ENCODE measurements around the gene GPR87.

The GPR87 gene

GRCh38 chr3:151330379-151330778, 13.8 kb upstream of the GPR87 start:
- no peaks in the 10 kb centered on the region for H3F3A ChIP-seq (ENCODE audit: low read depth)
- H3K79me2 ChIP-seq (ENCODE audit: insufficient read depth, low read length) = no peaks in the 10 kb centered on the region
- no peaks in the 10 kb centered on the region for H3K9me3 ChIP-seq (ENCODE audit: insufficient read depth, low read depth, low read length)
- no peak overlapping the region for H3K9ac ChIP-seq (ENCODE audit: low read depth, low read length, poor library complexity, severe bottlenecking)
- H2AFZ ChIP-seq (ENCODE audit: low read length) = no peak overlapping the region
- H3K4me2 ChIP-seq (ENCODE audit: low read depth, low read length, poor library complexity, severe bottlenecking) = no peak overlapping the region
- H3K27me3 ChIP-seq (ENCODE audit: insufficient read depth, low read length, poor library complexity, severe bottlenecking) = no peaks in the 10 kb centered on the region
- H3K9me2 ChIP-seq (replicated peaks; ENCODE audit: low read depth, low read length) = no peaks in the 10 kb centered on the region
- no peaks in the 10 kb centered on the region for H4K20me1 ChIP-seq (ENCODE audit: insufficient read depth, low read length, poor library complexity, severe bottlenecking)
- TF ChIP-seq CTCF (conservative IDR thresholded peaks at IDR 0.05; ENCODE audit: low read length) = no peak
- TF ChIP-seq EZH2phosphoT487 (IDR thresholded peaks at IDR 0.05; ENCODE audit: borderline replicate concordance) = no peak
- H3K36me3 ChIP-seq (ENCODE audit: insufficient read depth, low read length) = no peaks in the 10 kb centered on the region
- peaks cover 14% of the 10 kb centered on the region for H3K4me1 ChIP-seq (ENCODE audit: insufficient read depth, low read length, poor library complexity, severe bottlenecking)
- no peak overlapping the region for H3K4me3 ChIP-seq (ENCODE audit: low read length, poor library complexity, severe bottlenecking)

- TF ChIP-seq EZH2phosphoT487 (IDR thresholded peaks at IDR 0.05; ENCODE audit: borderline replicate concordance) (no peak), CTCF (conservative IDR thresholded peaks at IDR 0.05; ENCODE audit: low read length) (no peak)
- Histone ChIP-seq H3K4me2 (ENCODE audit: low read depth, low read length, poor library complexity, severe bottlenecking) (no peak within 1 kb of the TSS), H3F3A (ENCODE audit: low read depth) (no peaks in the 10 kb centered on the region), H3K9me2 (replicated peaks; ENCODE audit: low read depth, low read length) (no peaks in the 10 kb centered on the region), H3K79me2 (ENCODE audit: insufficient read depth, low read length) (no peaks in the 10 kb centered on the region), H2AFZ (ENCODE audit: low read length) (no peak within 1 kb of the TSS), H3K36me3 (ENCODE audit: insufficient read depth, low read length) (no peaks in the 10 kb centered on the region), H3K9me3 (ENCODE audit: insufficient read depth, low read depth, low read length) (no peaks in the 10 kb centered on the region), H3K27me3 (ENCODE audit: insufficient read depth, low read length, poor library complexity, severe bottlenecking) (no peaks in the 10 kb centered on the region), H4K20me1 (ENCODE audit: insufficient read depth, low read length, poor library complexity, severe bottlenecking) (peaks cover 4% of the 10 kb centered on the region), H3K9ac (ENCODE audit: low read depth, low read length, poor library complexity, severe bottlenecking) (no peak within 1 kb of the TSS), H3K4me1 (ENCODE audit: insufficient read depth, low read length, poor library complexity, severe bottlenecking) (peaks cover 14% of the 10 kb centered on the region), H3K4me3 (ENCODE audit: low read length, poor library complexity, severe bottlenecking) (no peak within 1 kb of the TSS)
Measured at GRCh38 chr3:151329363-151329762, 12.7 kb upstream of the GPR87 start, which contains the start of gene P2RY13. P2RY13 (minus strand) TSS chr3:151329549; CDS start chr3:151329528, 21 bp downstream.

- no peak for TF ChIP-seq CTCF (conservative IDR thresholded peaks at IDR 0.05; ENCODE audit: low read length)
- no peak for TF ChIP-seq EZH2phosphoT487 (IDR thresholded peaks at IDR 0.05; ENCODE audit: borderline replicate concordance)
- no peak overlapping the region for H2AFZ ChIP-seq (ENCODE audit: low read length)
- no peak overlapping the region for H3K9ac ChIP-seq (ENCODE audit: low read depth, low read length, poor library complexity, severe bottlenecking)
- H3K9me3 ChIP-seq (ENCODE audit: insufficient read depth, low read depth, low read length) = no peaks in the 10 kb centered on the region
- H3K27me3 ChIP-seq (ENCODE audit: insufficient read depth, low read length, poor library complexity, severe bottlenecking) = no peaks in the 10 kb centered on the region
- no peaks in the 10 kb centered on the region for H3F3A ChIP-seq (ENCODE audit: low read depth)
- peaks cover 4% of the 10 kb centered on the region for H4K20me1 ChIP-seq (ENCODE audit: insufficient read depth, low read length, poor library complexity, severe bottlenecking)
- no peaks in the 10 kb centered on the region for H3K36me3 ChIP-seq (ENCODE audit: insufficient read depth, low read length)
- no peak overlapping the region for H3K4me2 ChIP-seq (ENCODE audit: low read depth, low read length, poor library complexity, severe bottlenecking)
- peaks cover 13% of the 10 kb centered on the region for H3K4me1 ChIP-seq (ENCODE audit: insufficient read depth, low read length, poor library complexity, severe bottlenecking)
- H3K9me2 ChIP-seq (replicated peaks; ENCODE audit: low read depth, low read length) = no peaks in the 10 kb centered on the region
- no peaks in the 10 kb centered on the region for H3K79me2 ChIP-seq (ENCODE audit: insufficient read depth, low read length)
- no peak overlapping the region for H3K4me3 ChIP-seq (ENCODE audit: low read length, poor library complexity, severe bottlenecking)
Measured at GRCh38 chr3:151328298-151328995, 11.8 kb upstream of the GPR87 start.

Measured in Loucy (cell line).